ENCODE data around the gene ANKRD16. TPM values are rescaled to one million over a fixed set of nuclear protein-coding genes. Genes with fewer than 3 reads are reported as not detected.
"Not testable (repeated sequence)": the region's sequence is repeated elsewhere in the genome, so short reads cannot be mapped to it uniquely, and the experiment has no call there.

The ANKRD16 gene
- total and polyA plus RNA-seq, 9 donors = 6.0 to 7.9 (median 6.9) TPM

- no CpG with 5 or more reads among the region's 1 CpG for WGBS (ENCODE audit: insufficient coverage)
Observed at GRCh38 chr10:5887029-5887428, 2.7 kb downstream of the ANKRD16 start.

GRCh38 chr10:5885619-5886018, 4.1 kb downstream of the ANKRD16 start:
- H3K4me3 ChIP-seq (ENCODE audit: low read length) = no peak overlapping the region
- no peak overlapping the region for H3K27ac ChIP-seq (ENCODE audit: low read length)
- 88% methylated on average over 3 of the region's 5 CpGs for WGBS (ENCODE audit: insufficient coverage)
- H3K27me3 ChIP-seq (ENCODE audit: control insufficient read depth, insufficient read depth, low read length) = no peaks in the 10 kb centered on the region
- peaks cover 13% of the 10 kb centered on the region for H3K4me1 ChIP-seq (ENCODE audit: control insufficient read depth, insufficient read depth, low read length)
- DNase-seq = no peak
- peaks cover 35% of the 10 kb centered on the region for H3K36me3 ChIP-seq (ENCODE audit: control insufficient read depth, insufficient read depth, low read length)
- no peaks in the 10 kb centered on the region for H3K9me3 ChIP-seq (replicated peaks; ENCODE audit: control insufficient read depth, low read depth, low read length)

More at GRCh38 chr10:5887029-5887428, 2.7 kb downstream of the ANKRD16 start:
- H3K9me3 ChIP-seq (replicated peaks; ENCODE audit: control insufficient read depth, low read depth, low read length) = no peaks in the 10 kb centered on the region
- peaks cover 25% of the 10 kb centered on the region for H3K4me1 ChIP-seq (ENCODE audit: control insufficient read depth, insufficient read depth, low read length)
- no peak for DNase-seq
- H3K4me3 ChIP-seq (ENCODE audit: low read length) = no peak overlapping the region
- no peak overlapping the region for H3K27ac ChIP-seq (ENCODE audit: low read length)
- no peaks in the 10 kb centered on the region for H3K27me3 ChIP-seq (ENCODE audit: control insufficient read depth, insufficient read depth, low read length)
- peaks cover 37% of the 10 kb centered on the region for H3K36me3 ChIP-seq (ENCODE audit: control insufficient read depth, insufficient read depth, low read length)

GRCh38 chr10:5882961-5883360, 6.7 kb downstream of the ANKRD16 start:
- no peaks in the 10 kb centered on the region for H3K9me3 ChIP-seq (replicated peaks; ENCODE audit: control insufficient read depth, low read depth, low read length)
- 93% methylated on average over 6 of the region's 8 CpGs for WGBS (ENCODE audit: insufficient coverage)
- DNase-seq = no peak
- peaks cover 42% of the 10 kb centered on the region for H3K36me3 ChIP-seq (ENCODE audit: control insufficient read depth, insufficient read depth, low read length)
- H3K27me3 ChIP-seq (ENCODE audit: control insufficient read depth, insufficient read depth, low read length) = no peaks in the 10 kb centered on the region
- no peak overlapping the region for H3K27ac ChIP-seq (ENCODE audit: low read length)
- H3K4me3 ChIP-seq (ENCODE audit: low read length) = no peak overlapping the region
- H3K4me1 ChIP-seq (ENCODE audit: control insufficient read depth, insufficient read depth, low read length) = peaks cover 4% of the 10 kb centered on the region

- H3K4me1 ChIP-seq (ENCODE audit: control insufficient read depth, insufficient read depth, low read length); H3K27me3 ChIP-seq (ENCODE audit: control insufficient read depth, insufficient read depth, low read length); DNase-seq; H3K9me3 ChIP-seq (replicated peaks; ENCODE audit: control insufficient read depth, low read depth, low read length); H3K4me3 ChIP-seq (ENCODE audit: low read length); H3K27ac ChIP-seq (ENCODE audit: low read length): not testable (repeated sequence)
- 82% methylated on average over 4 of the region's 7 CpGs for WGBS (ENCODE audit: insufficient coverage)
- peaks cover 25% of the 10 kb centered on the region for H3K36me3 ChIP-seq (ENCODE audit: control insufficient read depth, insufficient read depth, low read length)
Observed at GRCh38 chr10:5877041-5877440, 12.7 kb downstream of the ANKRD16 start.

GRCh38 chr10:5876181-5876768, 13.4 kb downstream of the ANKRD16 start:
- H3K36me3 ChIP-seq (ENCODE audit: control insufficient read depth, insufficient read depth, low read length) = peaks cover 22% of the 10 kb centered on the region
- H3K4me1 ChIP-seq (ENCODE audit: control insufficient read depth, insufficient read depth, low read length) = peaks cover 3% of the 10 kb centered on the region
- no peak for DNase-seq
- H3K4me3 ChIP-seq (ENCODE audit: low read length) = no peak overlapping the region
- H3K9me3 ChIP-seq (replicated peaks; ENCODE audit: control insufficient read depth, low read depth, low read length) = no peaks in the 10 kb centered on the region
- no peak overlapping the region for H3K27ac ChIP-seq (ENCODE audit: low read length)
- H3K27me3 ChIP-seq (ENCODE audit: control insufficient read depth, insufficient read depth, low read length) = no peaks in the 10 kb centered on the region
- 59% methylated on average over 6 of the region's 14 CpGs for WGBS (ENCODE audit: insufficient coverage)

- peaks cover 18% of the 10 kb centered on the region for H3K36me3 ChIP-seq (ENCODE audit: control insufficient read depth, insufficient read depth, low read length)
- peak; percentile 91 for DNase-seq
- H3K9me3 ChIP-seq (replicated peaks; ENCODE audit: control insufficient read depth, low read depth, low read length) = no peaks in the 10 kb centered on the region
- no peak overlapping the region for H3K27ac ChIP-seq (ENCODE audit: low read length)
- H3K4me1 ChIP-seq (ENCODE audit: control insufficient read depth, insufficient read depth, low read length) = peaks cover 3% of the 10 kb centered on the region
- H3K4me3 ChIP-seq (ENCODE audit: low read length) = no peak overlapping the region
- no peaks in the 10 kb centered on the region for H3K27me3 ChIP-seq (ENCODE audit: control insufficient read depth, insufficient read depth, low read length)
- WGBS (ENCODE audit: insufficient coverage) = 72% methylated on average over 6 of the region's 9 CpGs
Observed at GRCh38 chr10:5873515-5873995, 16.1 kb downstream of the ANKRD16 start.

- H3K4me3 ChIP-seq (ENCODE audit: low read length) = no peak overlapping the region
- no peak for DNase-seq
- peaks cover 11% of the 10 kb centered on the region for H3K36me3 ChIP-seq (ENCODE audit: control insufficient read depth, insufficient read depth, low read length)
- peak overlapping the region; percentile 9 for H3K27ac ChIP-seq (ENCODE audit: low read length)
- no peaks in the 10 kb centered on the region for H3K27me3 ChIP-seq (ENCODE audit: control insufficient read depth, insufficient read depth, low read length)
- 49% methylated on average over 5 of the region's 5 CpGs for whole genome bisulfite sequencing (ENCODE audit: insufficient coverage)
- peaks cover 3% of the 10 kb centered on the region for H3K9me3 ChIP-seq (replicated peaks; ENCODE audit: control insufficient read depth, low read depth, low read length)
- H3K4me1 ChIP-seq (ENCODE audit: control insufficient read depth, insufficient read depth, low read length) = peaks cover 3% of the 10 kb centered on the region
Observed at GRCh38 chr10:5871596-5871995, 18.1 kb downstream of the ANKRD16 start.

GRCh38 chr10:5869156-5869555, 20.5 kb downstream of the ANKRD16 start:
- no peak overlapping the region for H3K27ac ChIP-seq (ENCODE audit: low read length)
- H3K4me3 ChIP-seq (ENCODE audit: low read length) = no peak overlapping the region
- peaks cover 3% of the 10 kb centered on the region for H3K4me1 ChIP-seq (ENCODE audit: control insufficient read depth, insufficient read depth, low read length)
- no peaks in the 10 kb centered on the region for H3K27me3 ChIP-seq (ENCODE audit: control insufficient read depth, insufficient read depth, low read length)
- H3K9me3 ChIP-seq (replicated peaks; ENCODE audit: control insufficient read depth, low read depth, low read length) = peaks cover 3% of the 10 kb centered on the region
- 86% methylated on average over 1 of the region's 3 CpGs for WGBS (ENCODE audit: insufficient coverage)
- DNase-seq = no peak
- no peaks in the 10 kb centered on the region for H3K36me3 ChIP-seq (ENCODE audit: control insufficient read depth, insufficient read depth, low read length)

GRCh38 chr10:5868383-5868782, 21.3 kb downstream of the ANKRD16 start:
- H3K27me3 ChIP-seq (ENCODE audit: control insufficient read depth, insufficient read depth, low read length); DNase-seq; H3K4me3 ChIP-seq (ENCODE audit: low read length); H3K36me3 ChIP-seq (ENCODE audit: control insufficient read depth, insufficient read depth, low read length); H3K4me1 ChIP-seq (ENCODE audit: control insufficient read depth, insufficient read depth, low read length); H3K9me3 ChIP-seq (replicated peaks; ENCODE audit: control insufficient read depth, low read depth, low read length); H3K27ac ChIP-seq (ENCODE audit: low read length): not testable (repeated sequence)
- 90% methylated on average over 6 of the region's 8 CpGs for WGBS (ENCODE audit: insufficient coverage)

- H3K36me3 ChIP-seq (ENCODE audit: control insufficient read depth, insufficient read depth, low read length); H3K4me3 ChIP-seq (ENCODE audit: low read length); H3K9me3 ChIP-seq (replicated peaks; ENCODE audit: control insufficient read depth, low read depth, low read length); H3K4me1 ChIP-seq (ENCODE audit: control insufficient read depth, insufficient read depth, low read length); DNase-seq; H3K27ac ChIP-seq (ENCODE audit: low read length); H3K27me3 ChIP-seq (ENCODE audit: control insufficient read depth, insufficient read depth, low read length): not testable (repeated sequence)
- WGBS (ENCODE audit: insufficient coverage) = no CpG with 5 or more reads among the region's 4 CpGs
Observed at GRCh38 chr10:5867091-5867615, 22.5 kb downstream of the ANKRD16 start.
